ENCODE measurements around the gene RIOX2. TPM values are rescaled to one million over a fixed set of nuclear protein-coding genes. Genes with fewer than 3 reads are reported as not detected.
"Not testable (repeated sequence)": the region's sequence is repeated elsewhere in the genome, so short reads cannot be mapped to it uniquely, and the experiment has no call there.

Gene RIOX2
- total RNA-seq, 3 donors from 2014 or later (not counting 1 experiment from before 2014, with no cell fraction given): 8.7 to 16.2 (median 13.5) TPM

- Histone ChIP-seq H3K4me1 (ENCODE audit: control insufficient read depth, insufficient read depth, low read length) (peaks cover 12% of the 10 kb centered on the region), H3K4me3 (ENCODE audit: low read length) (no peak overlapping the region), H3K27ac (ENCODE audit: low read length) (peak overlapping the region; percentile 27), H3K27me3 (ENCODE audit: control insufficient read depth, insufficient read depth, low read length) (no peaks in the 10 kb centered on the region), H3K9me3 (ENCODE audit: control insufficient read depth, insufficient read depth, low read length) (no peaks in the 10 kb centered on the region), H3K36me3 (ENCODE audit: control insufficient read depth, insufficient read depth, low read length) (no peaks in the 10 kb centered on the region)
- peaks cover 17 to 19% of the 10 kb centered on the region in 2 donors for H3K4me1 Mint-ChIP-seq
- peak overlapping the region; percentile 93 for H3K4me3 Mint-ChIP-seq
- H3K9me3 Mint-ChIP-seq: no peaks in the 10 kb centered on the region
- H3K27me3 Mint-ChIP-seq (ENCODE audit: low read depth in 2 of 2): peaks cover 4 to 14% of the 10 kb centered on the region in 2 donors
- 28% methylated on average over 3 of the region's 3 CpGs for WGBS (ENCODE audit: insufficient coverage)
- intact Hi-C loops (cut with micrococcal nuclease): no loop called here
- peak overlapping the region; percentile 55 to 82 for H3K27ac Mint-ChIP-seq
- no peak for TF ChIP-seq CTCF (IDR thresholded peaks at IDR 0.05)
- H3K36me3 Mint-ChIP-seq: no peaks in the 10 kb centered on the region
- DNase-seq (peak in 1 of 2 donors; percentile 64), ATAC-seq (peak; percentile 78 to 89 (median 86))
These were observed 61.3 kb downstream of the RIOX2 start for GRCh38 chr3:97910931-97911351.

- H3K36me3 Mint-ChIP-seq; H3K36me3 ChIP-seq (ENCODE audit: control insufficient read depth, insufficient read depth, low read length); H3K9me3 ChIP-seq (ENCODE audit: control insufficient read depth, insufficient read depth, low read length); intact Hi-C loops (cut with micrococcal nuclease); H3K9me3 Mint-ChIP-seq; H3K27me3 ChIP-seq (ENCODE audit: control insufficient read depth, insufficient read depth, low read length): not testable (repeated sequence)
- 66% methylated on average over 22 of the region's 24 CpGs for WGBS (ENCODE audit: insufficient coverage)
- Mint-ChIP-seq H3K4me1 (peaks cover 17 to 19% of the 10 kb centered on the region in 2 donors), H3K27ac (peak overlapping the region; percentile 55 to 82), H3K4me3 (peak overlapping the region; percentile 93), H3K27me3 (ENCODE audit: low read depth in 2 of 2) (peaks cover 4 to 14% of the 10 kb centered on the region in 2 donors)
- Histone ChIP-seq H3K27ac (ENCODE audit: low read length) (peak overlapping the region; percentile 68), H3K4me3 (ENCODE audit: low read length) (peak overlapping the region; percentile 20), H3K4me1 (ENCODE audit: control insufficient read depth, insufficient read depth, low read length) (peaks cover 12% of the 10 kb centered on the region)
- DNase-seq (peak; percentile 16 to 43), ATAC-seq (peak; percentile 53 to 60 (median 59))
These were observed 61.9 kb downstream of the RIOX2 start for GRCh38 chr3:97910236-97910831.

- H3K4me1 Mint-ChIP-seq: peaks cover 17 to 19% of the 10 kb centered on the region in 2 donors
- WGBS (ENCODE audit: insufficient coverage): no CpG with 5 or more reads among the region's 3 CpGs
- intact Hi-C loops (cut with micrococcal nuclease); H3K36me3 Mint-ChIP-seq; H3K27ac ChIP-seq (ENCODE audit: low read length); H3K27me3 ChIP-seq (ENCODE audit: control insufficient read depth, insufficient read depth, low read length); H3K36me3 ChIP-seq (ENCODE audit: control insufficient read depth, insufficient read depth, low read length); H3K9me3 ChIP-seq (ENCODE audit: control insufficient read depth, insufficient read depth, low read length); H3K4me3 ChIP-seq (ENCODE audit: low read length); ATAC-seq; DNase-seq; H3K9me3 Mint-ChIP-seq: not testable (repeated sequence)
- H3K27ac Mint-ChIP-seq: peak overlapping the region in 1 of 2 donors; percentile 55
- H3K27me3 Mint-ChIP-seq (ENCODE audit: low read depth in 2 of 2): peaks cover 4 to 14% of the 10 kb centered on the region in 2 donors
- peaks cover 12% of the 10 kb centered on the region for H3K4me1 ChIP-seq (ENCODE audit: control insufficient read depth, insufficient read depth, low read length)
- peak overlapping the region; percentile 93 for H3K4me3 Mint-ChIP-seq
These were observed 62.4 kb downstream of the RIOX2 start for GRCh38 chr3:97909830-97910229.

DNA sequence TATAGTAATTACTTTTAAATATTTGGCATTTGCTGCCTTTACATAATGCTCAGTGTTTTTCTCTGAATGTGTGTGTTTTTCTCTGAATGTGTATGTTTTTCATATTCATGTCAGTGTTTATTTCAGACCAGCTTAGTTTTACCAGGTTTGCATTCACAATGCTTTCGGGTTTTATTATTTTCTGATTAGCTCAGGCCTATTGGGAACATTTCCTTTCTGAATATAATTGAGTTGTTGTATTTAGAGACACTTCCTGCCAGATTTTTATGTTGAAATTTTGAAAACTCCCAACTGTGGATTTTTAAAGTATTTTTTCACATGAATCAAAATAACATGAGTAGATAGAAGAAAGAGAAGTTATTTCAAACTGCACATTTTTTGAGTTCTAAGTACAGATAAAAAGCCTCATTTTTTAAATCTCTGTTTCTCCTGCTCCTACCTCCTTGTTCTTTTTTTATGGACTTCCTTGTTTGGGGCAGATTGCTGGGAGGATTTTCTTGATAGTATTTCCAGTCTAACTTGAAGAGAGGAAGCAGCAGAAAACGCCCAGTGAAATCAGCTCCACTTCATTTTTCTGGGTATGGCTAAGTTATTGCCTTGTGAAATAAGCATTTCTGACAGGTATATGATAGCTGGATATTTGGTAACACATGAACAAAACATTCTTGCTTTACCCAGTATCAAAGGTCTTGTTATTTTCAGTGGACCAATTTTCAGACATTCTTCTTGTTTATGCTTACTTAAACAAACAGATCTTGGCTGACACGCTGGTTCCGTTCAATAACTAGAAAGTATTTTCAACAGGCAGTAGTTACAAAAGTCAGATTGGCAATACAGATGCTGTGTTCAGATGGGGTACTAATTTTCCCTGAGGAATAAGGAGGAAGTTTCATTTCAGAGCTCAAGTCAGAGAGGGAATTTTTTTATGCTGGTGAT lies 70.7 kb downstream of the RIOX2 start:
- WGBS (ENCODE audit: insufficient coverage): 84% methylated on average over 4 of the region's 4 CpGs
- intact Hi-C loops (cut with micrococcal nuclease): no loop called here
- no peak overlapping the region for H3K27ac Mint-ChIP-seq
- no peak overlapping the region for H3K4me3 ChIP-seq (ENCODE audit: low read length)
- no peaks in the 10 kb centered on the region for H3K36me3 Mint-ChIP-seq
- ATAC-seq: no peak
- H3K4me3 Mint-ChIP-seq: no peak overlapping the region
- H3K36me3 ChIP-seq (ENCODE audit: control insufficient read depth, insufficient read depth, low read length): no peaks in the 10 kb centered on the region
- no peaks in the 10 kb centered on the region for H3K27me3 ChIP-seq (ENCODE audit: control insufficient read depth, insufficient read depth, low read length)
- no peaks in the 10 kb centered on the region for H3K9me3 ChIP-seq (ENCODE audit: control insufficient read depth, insufficient read depth, low read length)
- peaks cover 0 to 5% of the 10 kb centered on the region in 2 donors for H3K27me3 Mint-ChIP-seq (ENCODE audit: low read depth in 2 of 2)
- no peak for TF ChIP-seq CTCF (IDR thresholded peaks at IDR 0.05)
- peaks cover 0 to 5% of the 10 kb centered on the region in 2 donors for H3K4me1 Mint-ChIP-seq
- no peaks in the 10 kb centered on the region for H3K4me1 ChIP-seq (ENCODE audit: control insufficient read depth, insufficient read depth, low read length)
- no peak overlapping the region for H3K27ac ChIP-seq (ENCODE audit: low read length)
- no peak for DNase-seq
- no peaks in the 10 kb centered on the region for H3K9me3 Mint-ChIP-seq
